Measurements from ENCODE around the gene MAN2A1.
"Not testable (repeated sequence)": the region's sequence is repeated elsewhere in the genome, so short reads cannot be mapped to it uniquely, and the experiment has no call there.

Gene MAN2A1

GRCh38 chr5:109786206-109786855 is 96.6 kb downstream of the MAN2A1 start:
- DNase-seq (ENCODE audit: low read depth, low spot score) = no peak
- no peak overlapping the region for H3K4me3 ChIP-seq (ENCODE audit: low read length)

DNA sequence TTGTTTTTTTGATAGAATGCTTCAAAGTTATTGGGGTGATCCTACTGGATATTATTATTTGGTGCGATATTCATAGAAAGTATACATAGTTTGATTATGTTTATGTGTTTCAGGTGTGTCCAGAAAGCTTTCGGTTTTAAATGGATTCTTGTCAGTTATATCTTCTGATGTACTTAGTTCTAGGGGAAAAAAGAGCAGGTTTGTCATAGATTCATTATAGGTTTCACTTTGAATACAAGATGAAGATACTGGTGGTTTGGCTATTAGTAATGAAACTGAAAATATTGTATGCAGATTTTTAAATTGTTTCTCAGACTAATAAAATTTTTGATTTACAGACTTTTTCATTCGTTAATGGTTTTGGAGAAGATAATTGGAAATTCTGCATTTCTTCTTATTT is 98.9 kb downstream of the MAN2A1 start:
- H3K4me3 ChIP-seq (ENCODE audit: low read length) = no peak overlapping the region
- no peak for DNase-seq (ENCODE audit: low read depth, low spot score)

DNA sequence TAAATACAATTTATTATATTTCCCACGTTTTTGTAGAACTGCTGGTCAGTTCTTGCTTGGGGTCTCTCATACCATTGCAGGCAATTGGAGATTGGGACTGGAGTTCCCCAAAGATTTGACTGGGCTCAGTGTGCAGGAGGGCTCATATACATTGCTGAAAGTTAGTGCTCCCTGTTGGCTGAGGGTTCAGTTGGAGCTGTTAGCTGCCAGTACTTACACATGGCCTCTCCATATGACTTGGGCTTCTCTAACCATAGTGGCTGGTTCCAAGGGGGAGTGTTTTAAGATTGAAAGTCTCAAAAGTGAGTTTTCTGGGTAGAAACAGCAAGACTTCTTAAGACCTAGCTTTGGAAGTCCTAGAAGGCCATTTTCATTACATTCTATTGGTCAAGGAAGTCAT is 102.9 kb downstream of the MAN2A1 start:
- H3K4me3 ChIP-seq (ENCODE audit: low read length) = no peak overlapping the region
- DNase-seq (ENCODE audit: low read depth, low spot score) = no peak

- no peak overlapping the region for H3K4me3 ChIP-seq (ENCODE audit: low read length)
- no peak for DNase-seq (ENCODE audit: low read depth, low spot score)
Observed at GRCh38 chr5:109803854-109804253, 114.1 kb downstream of the MAN2A1 start.

- H3K4me3 ChIP-seq (ENCODE audit: low read length) = no peak overlapping the region
- DNase-seq (ENCODE audit: low read depth, low spot score) = no peak
Observed at GRCh38 chr5:109805472-109805871, 115.7 kb downstream of the MAN2A1 start.

DNA sequence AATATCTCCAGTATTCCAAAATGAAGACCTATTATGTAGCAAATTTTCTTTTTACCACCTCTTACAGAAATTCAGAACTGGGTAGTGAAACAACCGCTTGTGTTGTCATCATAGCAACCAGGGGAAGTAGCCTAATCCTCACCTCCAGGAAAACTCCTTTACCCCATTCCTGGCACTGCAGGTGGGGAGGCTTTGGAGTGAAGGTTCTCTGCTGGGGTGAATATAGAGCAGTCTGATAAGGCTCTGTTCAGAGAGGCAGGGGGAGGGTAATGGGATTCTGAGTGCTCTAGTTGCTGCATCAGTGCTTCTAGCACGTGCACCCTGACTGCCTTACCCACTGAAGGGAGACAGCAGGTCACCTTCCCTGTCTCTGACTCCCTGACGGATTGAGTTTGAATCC is 116.2 kb downstream of the MAN2A1 start:
- H3K4me3 ChIP-seq (ENCODE audit: low read length) = no peak overlapping the region
- no peak for DNase-seq (ENCODE audit: low read depth, low spot score)

DNA sequence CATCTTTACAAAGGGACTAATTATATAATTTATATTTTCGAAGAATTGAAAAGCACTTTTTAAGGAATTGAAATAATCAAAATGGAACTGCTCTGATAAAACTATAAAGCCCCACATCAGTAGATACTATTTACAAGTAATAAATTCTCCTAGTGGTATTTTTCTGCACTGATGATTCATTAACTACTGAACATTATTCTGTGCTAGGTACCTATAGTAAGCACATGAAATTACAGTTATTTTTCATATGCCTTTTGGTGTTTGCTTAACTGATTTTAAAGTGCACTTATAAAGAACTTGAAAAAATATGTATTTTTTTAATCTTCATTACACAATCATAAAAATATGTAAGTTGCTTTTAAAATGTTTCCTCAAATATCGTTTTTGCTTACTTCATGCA is 123.0 kb downstream of the MAN2A1 start:
- no peak for DNase-seq (ENCODE audit: low read depth, low spot score)
- H3K4me3 ChIP-seq (ENCODE audit: low read length) = no peak overlapping the region

DNA sequence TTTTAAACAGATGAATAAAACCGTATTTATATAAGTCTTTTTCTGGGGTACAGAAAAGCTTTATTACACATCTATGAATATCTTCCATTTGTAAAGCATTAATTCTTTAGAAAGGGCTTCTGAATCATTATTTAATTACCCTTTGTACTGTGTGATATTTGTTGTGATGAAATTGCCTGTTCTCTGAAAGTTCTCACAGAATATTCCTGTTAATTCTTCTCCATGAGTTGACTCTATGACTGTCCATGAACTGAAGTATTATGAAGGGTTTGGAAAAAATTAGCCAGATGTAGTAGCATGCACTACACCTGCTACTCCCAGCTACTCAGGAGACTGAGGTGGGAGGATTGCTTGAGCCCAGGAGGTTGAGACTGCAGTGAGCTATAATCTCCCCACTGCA is 127.0 kb downstream of the MAN2A1 start:
- no peak overlapping the region for H3K4me3 ChIP-seq (ENCODE audit: low read length)
- DNase-seq (ENCODE audit: low read depth, low spot score) = no peak

GRCh38 chr5:109819878-109820277 is 130.2 kb downstream of the MAN2A1 start:
- no peak for DNase-seq (ENCODE audit: low read depth, low spot score)
- H3K4me3 ChIP-seq (ENCODE audit: low read length) = no peak overlapping the region

GRCh38 chr5:109823597-109823996 is 133.9 kb downstream of the MAN2A1 start:
- no peak overlapping the region for H3K4me3 ChIP-seq (ENCODE audit: low read length)
- DNase-seq (ENCODE audit: low read depth, low spot score) = no peak

GRCh38 chr5:109825450-109825849 is 135.7 kb downstream of the MAN2A1 start:
- no peak for DNase-seq (ENCODE audit: low read depth, low spot score)
- H3K4me3 ChIP-seq (ENCODE audit: low read length) = no peak overlapping the region

- H3K4me3 ChIP-seq (ENCODE audit: low read length) = no peak overlapping the region
- no peak for DNase-seq (ENCODE audit: low read depth, low spot score)
Observed at GRCh38 chr5:109826426-109826825, 136.7 kb downstream of the MAN2A1 start.

- no peak overlapping the region for H3K4me3 ChIP-seq (ENCODE audit: low read length)
- no peak for DNase-seq (ENCODE audit: low read depth, low spot score)
Observed at GRCh38 chr5:109829331-109829730, 139.6 kb downstream of the MAN2A1 start.

- DNase-seq (ENCODE audit: low read depth, low spot score) = no peak
- H3K4me3 ChIP-seq (ENCODE audit: low read length) = no peak overlapping the region
Observed at GRCh38 chr5:109830955-109831502, 141.3 kb downstream of the MAN2A1 start.

GRCh38 chr5:109832207-109833188 is 142.8 kb downstream of the MAN2A1 start:
- not testable (repeated sequence) for DNase-seq (ENCODE audit: low read depth, low spot score); H3K4me3 ChIP-seq (ENCODE audit: low read length)

DNA sequence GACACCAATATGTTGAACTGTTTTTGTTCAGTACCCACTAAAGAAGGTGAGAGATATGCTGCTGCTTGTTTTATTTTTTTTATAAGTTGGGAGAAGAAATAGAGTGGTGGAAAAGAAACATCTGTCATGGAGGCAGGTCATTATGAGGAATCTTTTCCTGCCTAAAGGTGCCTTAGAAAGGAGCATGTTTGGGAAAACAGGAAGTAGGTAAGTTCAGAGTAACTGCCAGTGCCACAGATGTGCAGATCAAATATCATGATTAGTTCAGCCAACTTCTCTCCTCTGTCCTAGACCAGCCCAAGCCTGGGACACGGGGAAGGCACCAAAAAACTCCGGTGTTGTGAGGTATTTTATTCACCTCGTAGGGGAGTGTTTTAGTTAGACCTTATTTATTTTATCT is 144.2 kb downstream of the MAN2A1 start:
- DNase-seq (ENCODE audit: low read depth, low spot score) = no peak
- H3K4me3 ChIP-seq (ENCODE audit: low read length) = no peak overlapping the region

DNA sequence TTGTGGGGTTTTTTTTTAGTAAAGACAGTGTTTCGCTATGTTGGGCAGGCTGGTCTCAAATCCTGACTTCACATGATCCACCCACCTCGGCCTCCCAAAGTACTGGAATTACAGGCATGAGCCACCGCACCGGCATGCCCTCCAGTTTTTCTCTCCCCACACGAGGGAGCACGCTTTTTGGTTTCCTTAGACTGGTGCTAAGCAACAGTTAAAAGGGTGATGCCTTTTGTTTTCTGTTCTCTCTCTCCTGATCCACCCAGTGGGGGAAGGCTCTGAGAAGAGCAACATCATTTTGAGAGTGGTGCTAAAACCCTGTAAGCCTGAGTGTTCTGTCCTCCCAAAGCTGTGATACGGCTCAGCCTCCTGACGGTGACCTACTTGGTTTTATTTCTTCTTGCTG is 146.6 kb downstream of the MAN2A1 start:
- no peak for DNase-seq (ENCODE audit: low read depth, low spot score)
- H3K4me3 ChIP-seq (ENCODE audit: low read length) = no peak overlapping the region

- no peak overlapping the region for H3K4me3 ChIP-seq (ENCODE audit: low read length)
- DNase-seq (ENCODE audit: low read depth, low spot score) = no peak
Observed at GRCh38 chr5:109837231-109837861, 147.6 kb downstream of the MAN2A1 start.

GRCh38 chr5:109838157-109838556 is 148.4 kb downstream of the MAN2A1 start:
- H3K4me3 ChIP-seq (ENCODE audit: low read length) = no peak overlapping the region

GRCh38 chr5:109844148-109844547 is 154.4 kb downstream of the MAN2A1 start:
- DNase-seq (ENCODE audit: low read depth, low spot score) = no peak

More at GRCh38 chr5:109838157-109838556, 148.4 kb downstream of the MAN2A1 start:
- no peak for DNase-seq (ENCODE audit: low read depth, low spot score)

More at GRCh38 chr5:109844148-109844547, 154.4 kb downstream of the MAN2A1 start:
- no peak overlapping the region for H3K4me3 ChIP-seq (ENCODE audit: low read length)
